Mucosa of stomach (tissue), 1 donor: Measurements from ENCODE around the gene CHD1L.
"Not testable (repeated sequence)": the region's sequence is repeated elsewhere in the genome, so short reads cannot be mapped to it uniquely, and the experiment has no call there.

Experiments
- H3K27me3 ChIP-seq: one replicate; pipeline ENCODE4 v1.7.0; 2013; ENCODE audit warnings: mild to moderate bottlenecking, low read length; ENCODE audit not compliant: control insufficient read depth, insufficient read depth
- H3K36me3 ChIP-seq: one replicate; pipeline ENCODE4 v1.7.0; 2013; ENCODE audit warnings: low read length; ENCODE audit not compliant: control insufficient read depth, insufficient read depth
- H3K4me1 ChIP-seq: one replicate; pipeline ENCODE4 v1.7.0; 2013; ENCODE audit warnings: mild to moderate bottlenecking, low read length; ENCODE audit not compliant: control insufficient read depth, insufficient read depth
- H3K4me3 ChIP-seq: one replicate; pipeline ENCODE4 v1.7.0; 2013; ENCODE audit warnings: low read length
- H3K9ac ChIP-seq: one replicate; pipeline ENCODE4 v1.7.0; 2013; ENCODE audit warnings: mild to moderate bottlenecking, low read length, moderate library complexity
- H3K9me3 ChIP-seq: one replicate; pipeline ENCODE4 v1.7.0; 2013; ENCODE audit warnings: mild to moderate bottlenecking, low read length, moderate library complexity; ENCODE audit not compliant: control insufficient read depth
- donor health status: Pancreatic carcinoma.

CHD1L gene

DNA sequence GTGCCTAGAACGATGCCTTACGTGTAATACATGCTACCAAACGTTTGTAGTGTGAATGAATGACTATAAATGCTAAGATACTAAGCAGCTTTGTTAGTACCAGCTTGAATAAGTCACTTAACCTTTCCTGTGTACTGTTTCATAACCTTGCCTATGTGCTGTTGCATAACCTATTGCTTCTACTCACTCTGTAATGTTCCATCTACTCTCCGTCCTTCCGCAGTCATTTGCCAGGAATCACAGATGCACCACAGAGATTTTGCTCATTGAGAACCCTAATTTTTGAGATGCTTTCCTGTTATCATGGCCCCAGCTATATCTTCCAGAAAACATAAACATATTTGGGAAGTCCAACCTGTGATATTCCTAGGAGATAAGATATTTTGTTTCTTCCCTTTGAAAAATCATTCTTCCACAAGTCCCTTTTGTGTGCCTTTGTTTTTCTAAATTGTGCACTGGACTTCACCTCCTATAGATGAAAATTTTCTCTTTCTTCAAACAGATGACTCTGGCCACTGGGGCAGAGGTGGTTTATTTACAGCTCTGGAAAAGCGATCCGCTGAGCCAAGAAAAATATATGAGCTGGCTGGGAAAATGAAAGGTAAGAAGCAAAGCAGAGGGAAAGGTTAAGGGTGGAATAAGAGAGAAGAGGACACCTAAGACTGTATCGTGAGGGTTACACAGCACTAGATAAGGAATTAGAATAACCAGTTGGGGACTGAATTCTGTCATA is 44.8 kb downstream of the CHD1L start:
- Histone ChIP-seq H3K4me3 (no peak overlapping the region), H3K36me3 (peaks cover 12% of the 10 kb centered on the region), H3K9me3 (no peaks in the 10 kb centered on the region), H3K4me1 (no peaks in the 10 kb centered on the region), H3K9ac (no peak overlapping the region), H3K27me3 (no peaks in the 10 kb centered on the region)

DNA sequence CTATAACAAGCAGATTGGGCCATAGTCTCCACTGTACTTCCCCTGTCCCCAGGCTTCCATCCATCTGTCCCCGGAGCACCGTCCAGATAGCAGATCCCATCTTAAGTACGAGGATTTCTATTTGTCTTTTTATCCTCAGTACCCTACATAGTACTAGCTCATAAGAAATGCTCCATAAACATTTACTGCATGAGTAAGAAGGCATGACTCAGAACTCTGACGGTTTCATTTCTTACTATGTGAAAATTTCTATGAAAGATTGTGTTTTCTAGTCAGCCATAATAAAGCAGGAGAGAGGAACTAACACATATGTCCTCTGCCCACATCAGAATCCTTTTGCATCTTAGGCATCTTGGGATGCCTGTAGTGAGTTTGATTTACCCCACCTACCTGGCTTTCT is 49.5 kb downstream of the CHD1L start:
- Histone ChIP-seq H3K4me1 (no peaks in the 10 kb centered on the region), H3K9ac (no peak overlapping the region), H3K9me3 (no peaks in the 10 kb centered on the region), H3K36me3 (peaks cover 12% of the 10 kb centered on the region), H3K27me3 (no peaks in the 10 kb centered on the region), H3K4me3 (no peak overlapping the region)

DNA sequence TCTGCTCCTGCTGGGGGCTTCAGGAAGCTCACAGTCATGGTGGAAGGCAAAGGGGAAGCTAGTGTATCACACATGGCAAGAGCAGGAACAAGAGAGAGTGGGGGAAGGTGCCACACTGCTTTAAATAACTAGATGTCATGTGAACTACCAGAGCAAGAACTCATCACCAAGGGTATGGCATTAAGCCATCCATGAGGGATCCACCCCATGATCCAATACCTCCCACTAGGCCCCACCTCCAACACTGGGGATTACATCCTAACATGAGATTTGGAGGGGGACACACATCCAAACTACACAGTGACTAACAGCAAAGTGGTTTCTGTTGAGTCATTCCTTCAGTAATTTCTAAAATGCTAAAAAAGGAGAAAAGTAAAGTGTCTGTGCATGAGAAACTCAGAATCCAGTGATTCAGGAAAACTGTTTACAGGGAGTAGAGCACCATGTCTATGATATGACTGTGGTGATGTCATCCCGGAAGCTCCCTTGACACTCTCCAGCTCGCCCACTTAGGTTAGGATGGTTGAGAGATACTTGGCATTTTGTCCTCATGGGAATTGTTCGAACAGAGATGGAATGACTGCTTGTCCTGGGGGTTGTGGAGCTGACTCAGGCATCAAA is 50.3 kb downstream of the CHD1L start:
- Histone ChIP-seq H3K4me3 (no peak overlapping the region), H3K36me3 (peaks cover 12% of the 10 kb centered on the region)

GRCh38 chr1:147297438-147297837 is 55.0 kb downstream of the CHD1L start:
- H3K4me1 ChIP-seq: no peaks in the 10 kb centered on the region
- no peak overlapping the region for H3K4me3 ChIP-seq
- no peaks in the 10 kb centered on the region for H3K27me3 ChIP-seq
- H3K36me3 ChIP-seq: peaks cover 6% of the 10 kb centered on the region
- H3K9ac ChIP-seq: no peak overlapping the region
- no peaks in the 10 kb centered on the region for H3K9me3 ChIP-seq

More for the DNA sequence above, 50.3 kb downstream of the CHD1L start:
- no peaks in the 10 kb centered on the region for H3K4me1 ChIP-seq
- H3K9me3 ChIP-seq: no peaks in the 10 kb centered on the region
- no peaks in the 10 kb centered on the region for H3K27me3 ChIP-seq
- no peak overlapping the region for H3K9ac ChIP-seq

- not testable (repeated sequence) for H3K36me3 ChIP-seq, H3K4me1 ChIP-seq, H3K9ac ChIP-seq, H3K9me3 ChIP-seq, H3K4me3 ChIP-seq, H3K27me3 ChIP-seq
These were observed 63.3 kb downstream of the CHD1L start for GRCh38 chr1:147305803-147306202.

DNA sequence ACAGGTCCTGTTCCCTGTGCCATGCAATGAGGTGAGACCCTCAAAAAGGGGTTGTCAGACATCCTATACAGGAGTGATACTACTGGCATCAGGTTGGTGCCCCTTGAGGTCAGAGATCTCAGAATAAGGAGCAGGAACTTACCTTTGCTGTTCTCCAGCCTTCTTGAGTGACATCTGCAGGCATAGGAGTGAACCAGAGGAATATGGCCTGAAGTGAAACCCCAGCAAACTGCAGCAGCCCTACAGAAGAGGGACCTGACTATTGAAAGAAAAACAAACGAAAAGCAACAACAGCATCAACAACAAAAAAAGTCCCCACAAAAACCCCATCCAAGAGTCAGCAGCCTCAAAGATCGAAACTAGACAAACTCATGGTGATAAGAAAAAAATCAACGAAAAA is 74.5 kb downstream of the CHD1L start:
- no peaks in the 10 kb centered on the region for H3K4me1 ChIP-seq
- H3K27me3 ChIP-seq: no peaks in the 10 kb centered on the region
- H3K9me3 ChIP-seq: no peaks in the 10 kb centered on the region
- no peak overlapping the region for H3K9ac ChIP-seq
- no peak overlapping the region for H3K4me3 ChIP-seq
- H3K36me3 ChIP-seq: no peaks in the 10 kb centered on the region

DNA sequence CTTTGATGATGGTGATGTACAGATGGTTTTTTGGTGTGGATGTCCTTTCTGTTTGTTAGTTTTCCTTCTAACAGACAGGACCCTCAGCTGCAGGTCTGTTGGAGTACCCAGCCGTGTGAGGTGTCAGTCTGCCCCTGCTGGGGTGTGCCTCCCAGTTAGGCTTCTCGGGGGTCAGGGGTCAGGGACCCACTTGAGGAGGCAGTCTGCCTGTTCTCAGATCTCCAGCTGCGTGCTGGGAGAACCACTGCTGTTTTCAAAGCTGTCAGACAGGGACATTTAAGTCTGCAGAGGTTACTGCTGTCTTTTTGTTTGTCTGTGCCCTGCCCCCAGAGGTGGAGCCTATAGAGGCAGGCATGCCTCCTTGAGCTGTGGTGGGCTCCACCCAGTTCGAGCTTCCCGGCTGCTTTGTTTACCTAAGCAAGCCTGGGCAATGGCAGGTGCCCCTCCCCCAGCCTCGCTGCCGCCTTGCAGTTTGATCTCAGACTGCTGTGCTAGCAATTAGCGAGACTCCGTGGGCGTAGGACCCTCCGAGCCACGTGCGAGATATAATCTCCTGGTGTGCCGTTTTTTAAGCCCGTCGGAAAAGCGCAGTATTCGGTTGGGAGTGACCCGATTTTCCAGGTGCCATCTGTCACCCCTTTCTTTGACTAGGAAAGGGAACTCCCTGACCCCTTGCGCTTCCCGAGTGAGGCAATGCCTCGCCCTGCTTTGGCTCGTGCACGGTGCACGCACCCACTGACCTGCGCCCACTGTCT is 84.6 kb downstream of the CHD1L start:
- H3K4me1 ChIP-seq, H3K9me3 ChIP-seq, H3K36me3 ChIP-seq, H3K27me3 ChIP-seq, H3K9ac ChIP-seq, H3K4me3 ChIP-seq: not testable (repeated sequence)

DNA sequence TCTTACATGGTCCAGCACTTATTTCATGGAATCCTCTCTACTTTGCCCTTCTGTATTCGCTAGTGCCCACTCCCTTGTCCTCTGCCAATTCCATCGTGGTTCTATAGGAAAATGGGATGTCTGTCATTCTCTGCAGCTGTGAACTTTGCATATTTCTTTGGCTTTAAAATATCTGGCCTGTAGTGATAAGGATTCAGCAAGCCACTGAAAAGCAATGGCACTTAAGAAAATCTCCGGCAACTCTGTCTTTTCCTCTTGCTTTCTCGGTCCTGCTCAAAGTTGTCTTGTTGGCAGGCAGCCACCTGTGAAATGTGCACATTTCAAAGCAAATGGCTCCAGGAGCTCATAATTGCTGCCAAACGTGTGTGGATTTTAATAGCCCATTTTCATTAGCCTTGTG is 91.8 kb downstream of the CHD1L start:
- no peaks in the 10 kb centered on the region for H3K9me3 ChIP-seq
- H3K4me1 ChIP-seq: no peaks in the 10 kb centered on the region
- H3K27me3 ChIP-seq: no peaks in the 10 kb centered on the region
- no peak overlapping the region for H3K9ac ChIP-seq
- no peaks in the 10 kb centered on the region for H3K36me3 ChIP-seq
- no peak overlapping the region for H3K4me3 ChIP-seq

DNA sequence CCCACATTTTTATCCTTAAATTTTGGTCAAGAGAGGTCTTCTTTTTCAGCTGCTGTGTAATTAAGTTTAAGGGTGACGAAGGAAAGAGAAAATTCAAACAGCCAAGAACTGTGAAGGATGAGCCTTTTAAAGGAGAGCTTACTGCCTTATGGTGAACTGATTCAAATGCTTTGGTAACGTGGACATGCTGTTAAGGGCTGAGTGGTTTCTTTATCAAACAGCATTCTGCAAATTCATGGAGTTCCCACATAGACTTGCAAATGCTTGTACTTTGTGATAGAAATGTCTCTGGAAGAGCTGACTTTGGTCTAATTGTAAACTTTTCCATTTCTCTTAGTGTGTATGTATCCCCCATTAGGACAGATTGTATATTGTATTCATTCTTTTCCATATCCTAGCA is 93.8 kb downstream of the CHD1L start:
- H3K36me3 ChIP-seq: no peaks in the 10 kb centered on the region
- H3K27me3 ChIP-seq: no peaks in the 10 kb centered on the region
- H3K9ac ChIP-seq: no peak overlapping the region
- no peaks in the 10 kb centered on the region for H3K4me1 ChIP-seq
- H3K9me3 ChIP-seq: no peaks in the 10 kb centered on the region
- no peak overlapping the region for H3K4me3 ChIP-seq

- no peaks in the 10 kb centered on the region for H3K27me3 ChIP-seq
These were observed 94.7 kb downstream of the CHD1L start for GRCh38 chr1:147337040-147337630.

GRCh38 chr1:147338571-147338970 is 96.1 kb downstream of the CHD1L start:
- Histone ChIP-seq H3K36me3 (no peaks in the 10 kb centered on the region), H3K9ac (no peak overlapping the region), H3K4me3 (no peak overlapping the region), H3K9me3 (no peaks in the 10 kb centered on the region), H3K27me3 (no peaks in the 10 kb centered on the region), H3K4me1 (no peaks in the 10 kb centered on the region)

More at GRCh38 chr1:147337040-147337630, 94.7 kb downstream of the CHD1L start:
- Histone ChIP-seq H3K36me3 (no peaks in the 10 kb centered on the region), H3K9me3 (no peaks in the 10 kb centered on the region), H3K9ac (no peak overlapping the region), H3K4me1 (no peaks in the 10 kb centered on the region), H3K4me3 (no peak overlapping the region)

GRCh38 chr1:147341246-147341645 is 98.8 kb downstream of the CHD1L start:
- no peak overlapping the region for H3K9ac ChIP-seq
- no peaks in the 10 kb centered on the region for H3K9me3 ChIP-seq
- H3K4me1 ChIP-seq: no peaks in the 10 kb centered on the region
- H3K27me3 ChIP-seq: no peaks in the 10 kb centered on the region
- no peak overlapping the region for H3K4me3 ChIP-seq
- no peaks in the 10 kb centered on the region for H3K36me3 ChIP-seq
